H9 (cell line): ENCODE measurements around the gene COPS6. TPM values are rescaled to one million over a fixed set of nuclear protein-coding genes. Genes with fewer than 3 reads are reported as not detected.

ENCODE experiments used
- DNase-seq: peaks from one replicate; pipeline ENCODE4 v3.0.0-alpha.2; 2017
- H2AFZ ChIP-seq: one replicate; pipeline ENCODE4 v1.6.1; 2013; ENCODE audit warnings: mild to moderate bottlenecking, low read length, control low read depth, moderate library complexity
- H2AK5ac ChIP-seq: 2 replicates; pipeline ENCODE4 v1.6.1; 2013; ENCODE audit warnings: low read length, control low read depth, mixed read lengths; ENCODE audit not compliant: insufficient read length
- H2BK120ac ChIP-seq: one replicate; pipeline ENCODE4 v1.6.1; 2013; ENCODE audit warnings: low read depth, mild to moderate bottlenecking, low read length, control low read depth, inconsistent platforms; ENCODE audit not compliant: poor library complexity, severe bottlenecking
- H2BK12ac ChIP-seq: 2 replicates; pipeline ENCODE4 v1.6.1; 2013; ENCODE audit warnings: low read length, control low read depth, mixed read lengths, low read depth; ENCODE audit not compliant: insufficient read length
- H2BK15ac ChIP-seq: 2 replicates; pipeline ENCODE4 v1.6.1; 2013; ENCODE audit warnings: low read depth, low read length, control low read depth
- H2BK20ac ChIP-seq: one replicate; pipeline ENCODE4 v1.6.1; 2013; ENCODE audit warnings: low read depth, mild to moderate bottlenecking, low read length, control low read depth, inconsistent platforms; ENCODE audit not compliant: poor library complexity, severe bottlenecking
- H2BK5ac ChIP-seq: 2 replicates; pipeline ENCODE4 v1.6.1; 2013; ENCODE audit warnings: low read length, control low read depth, mixed read lengths; ENCODE audit not compliant: insufficient read length
- H3K14ac ChIP-seq: 2 replicates; pipeline ENCODE4 v1.6.1; 2013; ENCODE audit warnings: low read length, control low read depth; ENCODE audit not compliant: insufficient read depth
- H3K18ac ChIP-seq: 2 replicates; pipeline ENCODE4 v1.6.1; 2013; ENCODE audit warnings: low read depth, mild to moderate bottlenecking, mixed read lengths, low read length, control low read depth; ENCODE audit not compliant: insufficient read length
- H3K23ac ChIP-seq: 2 replicates; pipeline ENCODE4 v1.6.1; 2013; ENCODE audit warnings: low read length, control low read depth, mixed read lengths, low read depth; ENCODE audit not compliant: insufficient read length
- H3K23me2 ChIP-seq: 2 replicates; pipeline ENCODE4 v1.6.1; 2013; ENCODE audit warnings: low read depth, mild to moderate bottlenecking, mixed read lengths, low read length, control low read depth; ENCODE audit not compliant: insufficient read length, poor library complexity, severe bottlenecking
- H3K27ac ChIP-seq: 2 replicates; pipeline ENCODE4 v1.5.1; 2013; ENCODE audit warnings: low read length, control low read depth, mixed read lengths, low read depth; ENCODE audit not compliant: insufficient read length
- H3K27me3 ChIP-seq: 2 replicates; pipeline ENCODE4 v1.6.1; 2013; ENCODE audit warnings: low read length, control low read depth, inconsistent platforms; ENCODE audit not compliant: insufficient read depth
- H3K4ac ChIP-seq: 2 replicates; pipeline ENCODE4 v1.6.1; 2013; ENCODE audit warnings: low read depth, mild to moderate bottlenecking, control low read depth, inconsistent platforms, low read length, moderate library complexity
- H3K4me1 ChIP-seq: 2 replicates; pipeline ENCODE4 v1.6.1; 2013; ENCODE audit warnings: low read length, control low read depth, inconsistent platforms; ENCODE audit not compliant: insufficient read depth
- H3K4me2 ChIP-seq: 2 replicates; pipeline ENCODE4 v1.6.1; 2013; ENCODE audit warnings: low read length, control low read depth, mixed read lengths; ENCODE audit not compliant: insufficient read length, insufficient read depth
- H3K56ac ChIP-seq: 2 replicates; pipeline ENCODE4 v1.6.1; 2013; ENCODE audit warnings: low read depth, mild to moderate bottlenecking, mixed read lengths, low read length, control low read depth; ENCODE audit not compliant: insufficient read length
- H3K79me1 ChIP-seq: 2 replicates; pipeline ENCODE4 v1.6.1; 2013; ENCODE audit warnings: low read depth, mild to moderate bottlenecking, moderate library complexity, low read length, control low read depth, inconsistent platforms; ENCODE audit not compliant: insufficient read depth, poor library complexity, severe bottlenecking
- H3K79me2 ChIP-seq: 2 replicates; pipeline ENCODE4 v1.6.1; 2013; ENCODE audit warnings: low read length, control low read depth, inconsistent platforms; ENCODE audit not compliant: insufficient read depth
- H3K9ac ChIP-seq: 2 replicates; pipeline ENCODE4 v1.6.1; 2013; ENCODE audit warnings: low read length, control low read depth, mixed read lengths; ENCODE audit not compliant: insufficient read length; ENCODE audit errors: extremely low read depth
- H3K9me3 ChIP-seq: one replicate; pipeline ENCODE4 v1.6.1; 2013; ENCODE audit warnings: low read depth, low read length, inconsistent platforms; ENCODE audit not compliant: control insufficient read depth
- H3T11ph ChIP-seq: one replicate; pipeline ENCODE4 v1.6.1; 2013; ENCODE audit warnings: mild to moderate bottlenecking, low read length, control low read depth, inconsistent platforms
- H4K20me1 ChIP-seq: one replicate; pipeline ENCODE4 v1.6.1; 2013; ENCODE audit not compliant: control insufficient read depth, insufficient read length, insufficient read depth
- H4K5ac ChIP-seq: 2 replicates; pipeline ENCODE4 v1.6.1; 2013; ENCODE audit warnings: low read depth, mild to moderate bottlenecking, mixed read lengths, low read length, control low read depth; ENCODE audit not compliant: insufficient read length
- H4K8ac ChIP-seq: replicated peaks from 2 replicates; pipeline ENCODE4 v1.6.1; 2013; ENCODE audit warnings: low read length, control low read depth, mixed read lengths, low read depth; ENCODE audit not compliant: insufficient read length
- H4K91ac ChIP-seq: 2 replicates; pipeline ENCODE4 v1.6.1; 2013; ENCODE audit warnings: low read depth, mild to moderate bottlenecking, moderate library complexity, mixed read lengths, low read length, control low read depth; ENCODE audit not compliant: insufficient read length
- H3K27ac Mint-ChIP-seq, 3 experiments: 2 replicates in 2 of 3; 3 replicates in 1 of 3; pipeline ENCODE4 v1.8.0; 2020 to 2021; ENCODE audit warnings: mixed read lengths in 3 of 3, mild to moderate bottlenecking in 1 of 3, moderate library complexity in 1 of 3
- H3K27me3 Mint-ChIP-seq: 2 replicates; pipeline ENCODE4 v1.8.0; 2021; ENCODE audit warnings: low read depth, mild to moderate bottlenecking, moderate library complexity, mixed read lengths
- H3K36me3 Mint-ChIP-seq, 3 experiments: 2 replicates in 2 of 3; 3 replicates in 1 of 3; pipeline ENCODE4 v1.8.0; 2020 to 2021; ENCODE audit warnings: low read depth in 3 of 3, mixed read lengths in 3 of 3; ENCODE audit not compliant: insufficient read depth in 1 of 3
- H3K4me1 Mint-ChIP-seq, 2 experiments: 2 replicates each; pipeline ENCODE4 v1.8.0; 2020; ENCODE audit warnings: mixed read lengths in 2 of 2
- H3K4me3 Mint-ChIP-seq, 2 experiments: 2 replicates in 1 of 2; 3 replicates in 1 of 2; pipeline ENCODE4 v1.8.0; 2020 to 2021; ENCODE audit warnings: mild to moderate bottlenecking in 2 of 2, mixed read lengths in 2 of 2, moderate library complexity in 1 of 2
- H3K9me3 Mint-ChIP-seq, 2 experiments: 2 replicates in 1 of 2; 3 replicates in 1 of 2; pipeline ENCODE4 v1.8.0; 2020; ENCODE audit warnings: mild to moderate bottlenecking in 2 of 2, mixed read lengths in 2 of 2, moderate library complexity in 1 of 2
- CTCF ChIP-seq: fragments of 200-600 bp; sonication (generic); conservative IDR thresholded peaks from 3 replicates; pipeline ENCODE4 v1.8.0; 2021; ENCODE audit warnings: antibody characterized with exemption, mild to moderate bottlenecking
- WGBS: extraction: QIAGEN DNeasy Blood & Tissue Kit; methylation state at CpG from one replicate; pipeline ENCODE4 v1.1.7; 2013; ENCODE audit warnings: missing lambda C conversion rate, low lambda C conversion rate, mixed read lengths; ENCODE audit not compliant: insufficient read length; ENCODE audit errors: extremely low coverage; 5-methylcytosine and 5-hydroxymethylcytosine counted together
- total RNA-seq: library from RNA; stranded (reverse); gene quantifications from 2 replicates; pipeline ENCODE4 v1.2.1, GENCODE V29; 2021

COPS6 gene
- total RNA-seq, 1 experiment from 2014 or later: 140 TPM

- Histone ChIP-seq H3K9ac (no peak overlapping the region), H3K27me3 (no peaks in the 10 kb centered on the region), H4K8ac (no peak overlapping the region), H3K18ac (no peak overlapping the region), H2AFZ (no peak overlapping the region), H2BK120ac (no peak overlapping the region), H3T11ph (no peak overlapping the region), H3K4me1 (no peaks in the 10 kb centered on the region), H2BK12ac (no peak overlapping the region), H3K79me1 (no peaks in the 10 kb centered on the region), H4K20me1 (no peaks in the 10 kb centered on the region), H2BK5ac (no peak overlapping the region), H3K9me3 (no peaks in the 10 kb centered on the region), H3K79me2 (no peaks in the 10 kb centered on the region), H4K5ac (no peak overlapping the region), H3K23me2 (peaks cover 4% of the 10 kb centered on the region), H3K4ac (no peak overlapping the region), H2BK15ac (no peak overlapping the region), H2AK5ac (no peak overlapping the region), H3K27ac (no peak overlapping the region), H3K56ac (no peak overlapping the region), H2BK20ac (no peak overlapping the region), H4K91ac (no peak overlapping the region), H3K4me2 (no peak overlapping the region), H3K14ac (no peak overlapping the region), H3K23ac (no peak overlapping the region)
- no CpG with 5 or more reads among the region's 19 CpGs for WGBS
- Mint-ChIP-seq H3K4me3 (peak overlapping the region; percentile 11 to 73; a peak in 3 of 5 replicates), H3K4me1 (peaks cover 9% of the 10 kb centered on the region in 2 experiments), H3K36me3 (peaks cover 65 to 70% (median 68%) of the 10 kb centered on the region in 3 experiments), H3K27me3 (peaks cover 5% of the 10 kb centered on the region), H3K9me3 (no peaks in the 10 kb centered on the region; a peak in 1 of 5 replicates), H3K27ac (peak overlapping the region; percentile 70 to 84 (median 82); a peak in 6 of 7 replicates)
- DNase-seq: peak; percentile 46
- TF ChIP-seq CTCF: peak; percentile 30; the same call in 2 of the 3 replicates
Observed at GRCh38 chr7:100091411-100092181, 2.8 kb downstream of the COPS6 start.
